Measurements from ENCODE around the gene KRTCAP2.

GRCh38 chr1:155135415-155136028 lies 37.6 kb downstream of the KRTCAP2 start, which contains the start of gene SLC50A1:
- TF ChIP-seq, protein P1, sequence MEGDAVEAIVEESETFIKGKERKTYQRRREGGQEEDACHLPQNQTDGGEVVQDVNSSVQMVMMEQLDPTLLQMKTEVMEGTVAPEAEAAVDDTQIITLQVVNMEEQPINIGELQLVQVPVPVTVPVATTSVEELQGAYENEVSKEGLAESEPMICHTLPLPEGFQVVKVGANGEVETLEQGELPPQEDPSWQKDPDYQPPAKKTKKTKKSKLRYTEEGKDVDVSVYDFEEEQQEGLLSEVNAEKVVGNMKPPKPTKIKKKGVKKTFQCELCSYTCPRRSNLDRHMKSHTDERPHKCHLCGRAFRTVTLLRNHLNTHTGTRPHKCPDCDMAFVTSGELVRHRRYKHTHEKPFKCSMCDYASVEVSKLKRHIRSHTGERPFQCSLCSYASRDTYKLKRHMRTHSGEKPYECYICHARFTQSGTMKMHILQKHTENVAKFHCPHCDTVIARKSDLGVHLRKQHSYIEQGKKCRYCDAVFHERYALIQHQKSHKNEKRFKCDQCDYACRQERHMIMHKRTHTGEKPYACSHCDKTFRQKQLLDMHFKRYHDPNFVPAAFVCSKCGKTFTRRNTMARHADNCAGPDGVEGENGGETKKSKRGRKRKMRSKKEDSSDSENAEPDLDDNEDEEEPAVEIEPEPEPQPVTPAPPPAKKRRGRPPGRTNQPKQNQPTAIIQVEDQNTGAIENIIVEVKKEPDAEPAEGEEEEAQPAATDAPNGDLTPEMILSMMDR (IDR thresholded peaks at IDR 0.05) = peak in 1 of 3 experiments; percentile 70
- TF ChIP-seq POLR2A (IDR thresholded peaks at IDR 0.05) (peak in 1 of 2 donors; percentile 92), POLR2AphosphoS5 (IDR thresholded peaks at IDR 0.05; ENCODE audit: insufficient read depth in 1 of 2, low read depth in 1 of 2) (peak in 1 of 2 donors; percentile 96)
